ENCODE results near the gene CMKLR1. TPM values are rescaled to one million over a fixed set of nuclear protein-coding genes. Genes with fewer than 3 reads are reported as not detected.

The CMKLR1 gene
- total RNA-seq, 2 experiments from 2014 or later = not detected

- H3K27me3 Mint-ChIP-seq = peaks cover 20% of the 10 kb centered on the region
- no peak overlapping the region for H3K4me3 Mint-ChIP-seq
- ChIA-PET POLR2A (no interaction called here), CTCF (no interaction called here)
- no peak overlapping the region for H3K27ac Mint-ChIP-seq
- H3K9me3 Mint-ChIP-seq = no peaks in the 10 kb centered on the region
- no peak for DNase-seq
- no peaks in the 10 kb centered on the region for H3K36me3 Mint-ChIP-seq (ENCODE audit: low read depth)
- peaks cover 8% of the 10 kb centered on the region for H3K4me1 Mint-ChIP-seq
These were observed 926 bp upstream of the CMKLR1 start for GRCh38 chr12:108340037-108340436.

GRCh38 chr12:108337235-108338223 lies 1.6 kb downstream of the CMKLR1 start:
- H3K4me1 Mint-ChIP-seq = peaks cover 28% of the 10 kb centered on the region
- ChIA-PET POLR2A (no interaction called here), CTCF (no interaction called here)
- no peak overlapping the region for H3K27ac Mint-ChIP-seq
- no peak for DNase-seq
- no peaks in the 10 kb centered on the region for H3K36me3 Mint-ChIP-seq (ENCODE audit: low read depth)
- H3K9me3 Mint-ChIP-seq = no peaks in the 10 kb centered on the region
- no peak overlapping the region for H3K4me3 Mint-ChIP-seq
- H3K27me3 Mint-ChIP-seq = peaks cover 18% of the 10 kb centered on the region

- Mint-ChIP-seq H3K9me3 (peaks cover under 1% of the 10 kb centered on the region), H3K4me3 (no peak overlapping the region), H3K27ac (no peak overlapping the region), H3K27me3 (peaks cover 18% of the 10 kb centered on the region), H3K4me1 (peaks cover 29% of the 10 kb centered on the region), H3K36me3 (ENCODE audit: low read depth) (no peaks in the 10 kb centered on the region)
- POLR2A ChIA-PET = no interaction called here
- CTCF ChIA-PET = no interaction called here
- DNase-seq = no peak
These were observed 3.6 kb downstream of the CMKLR1 start for GRCh38 chr12:108335349-108336119.

- CTCF ChIA-PET = interaction anchor here (0.8 kb wide), 1 partner anchor 10 kb away, joined by 5 read pairs; no protein-coding TSS in a partner anchor
- Mint-ChIP-seq H3K4me3 (no peak overlapping the region), H3K27me3 (peaks cover 12% of the 10 kb centered on the region), H3K9me3 (peaks cover 3% of the 10 kb centered on the region), H3K36me3 (ENCODE audit: low read depth) (no peaks in the 10 kb centered on the region), H3K27ac (no peak overlapping the region), H3K4me1 (peaks cover 29% of the 10 kb centered on the region)
- POLR2A ChIA-PET = no interaction called here
- DNase-seq = no peak
These were observed 5.0 kb downstream of the CMKLR1 start for GRCh38 chr12:108333898-108334699.

- ChIA-PET POLR2A (no interaction called here), CTCF (no interaction called here)
- Mint-ChIP-seq H3K4me3 (no peak overlapping the region), H3K4me1 (peaks cover 29% of the 10 kb centered on the region), H3K9me3 (peaks cover 3% of the 10 kb centered on the region), H3K36me3 (ENCODE audit: low read depth) (no peaks in the 10 kb centered on the region), H3K27ac (no peak overlapping the region), H3K27me3 (peaks cover 3% of the 10 kb centered on the region)
- no peak for DNase-seq
These were observed 6.2 kb downstream of the CMKLR1 start for GRCh38 chr12:108332791-108333382.

GRCh38 chr12:108328420-108328819 lies 10.7 kb downstream of the CMKLR1 start:
- H3K36me3 Mint-ChIP-seq (ENCODE audit: low read depth) = no peaks in the 10 kb centered on the region
- no peak overlapping the region for H3K4me3 Mint-ChIP-seq
- POLR2A ChIA-PET = no interaction called here
- peaks cover 18% of the 10 kb centered on the region for H3K4me1 Mint-ChIP-seq
- H3K9me3 Mint-ChIP-seq = peaks cover 3% of the 10 kb centered on the region
- no peak for DNase-seq
- CTCF ChIA-PET = no interaction called here
- H3K27me3 Mint-ChIP-seq = no peaks in the 10 kb centered on the region
- H3K27ac Mint-ChIP-seq = no peak overlapping the region

GRCh38 chr12:108327621-108328344 lies 11.3 kb downstream of the CMKLR1 start:
- ChIA-PET CTCF (no interaction called here), POLR2A (no interaction called here)
- no peaks in the 10 kb centered on the region for H3K36me3 Mint-ChIP-seq (ENCODE audit: low read depth)
- H3K4me1 Mint-ChIP-seq = peaks cover 11% of the 10 kb centered on the region
- peaks cover 3% of the 10 kb centered on the region for H3K27me3 Mint-ChIP-seq
- no peak overlapping the region for H3K27ac Mint-ChIP-seq
- H3K4me3 Mint-ChIP-seq = no peak overlapping the region
- H3K9me3 Mint-ChIP-seq = peaks cover 3% of the 10 kb centered on the region
- no peak for DNase-seq

- peaks cover 8% of the 10 kb centered on the region for H3K4me1 Mint-ChIP-seq
- ChIA-PET CTCF (interaction anchor here (2.1 kb wide), 1 partner anchor 29 kb away, joined by 6 read pairs; no protein-coding TSS in a partner anchor), POLR2A (no interaction called here)
- no peak for DNase-seq
- no peak overlapping the region for H3K4me3 Mint-ChIP-seq
- H3K36me3 Mint-ChIP-seq (ENCODE audit: low read depth) = no peaks in the 10 kb centered on the region
- H3K27ac Mint-ChIP-seq = no peak overlapping the region
- peaks cover 14% of the 10 kb centered on the region for H3K27me3 Mint-ChIP-seq
- peaks cover 3% of the 10 kb centered on the region for H3K9me3 Mint-ChIP-seq
These were observed 12.8 kb downstream of the CMKLR1 start for GRCh38 chr12:108326254-108326750.

- Mint-ChIP-seq H3K27ac (no peak overlapping the region), H3K27me3 (peaks cover 14% of the 10 kb centered on the region), H3K36me3 (ENCODE audit: low read depth) (no peaks in the 10 kb centered on the region), H3K4me1 (peaks cover 8% of the 10 kb centered on the region), H3K9me3 (peaks cover 3% of the 10 kb centered on the region), H3K4me3 (no peak overlapping the region)
- POLR2A ChIA-PET = no interaction called here
- CTCF ChIA-PET = interaction anchor here (2.1 kb wide), 1 partner anchor 29 kb away, joined by 6 read pairs; no protein-coding TSS in a partner anchor
- DNase-seq = no peak
These were observed 13.6 kb downstream of the CMKLR1 start for GRCh38 chr12:108325549-108325948.

- Mint-ChIP-seq H3K4me1 (peaks cover 8% of the 10 kb centered on the region), H3K36me3 (ENCODE audit: low read depth) (no peaks in the 10 kb centered on the region), H3K4me3 (no peak overlapping the region), H3K27ac (no peak overlapping the region), H3K27me3 (peaks cover 14% of the 10 kb centered on the region), H3K9me3 (no peaks in the 10 kb centered on the region)
- ChIA-PET POLR2A (no interaction called here), CTCF (interaction anchor here (0.6 to 2.1 kb wide), 2 partner anchors 28 to 123 kb away, joined by 3 to 6 read pairs; no protein-coding TSS in a partner anchor)
- DNase-seq = no peak
These were observed 14.1 kb downstream of the CMKLR1 start for GRCh38 chr12:108325018-108325358.

- H3K9me3 Mint-ChIP-seq = no peaks in the 10 kb centered on the region
- no peak overlapping the region for H3K4me3 Mint-ChIP-seq
- H3K36me3 Mint-ChIP-seq (ENCODE audit: low read depth) = no peaks in the 10 kb centered on the region
- H3K4me1 Mint-ChIP-seq = peaks cover 8% of the 10 kb centered on the region
- peaks cover 14% of the 10 kb centered on the region for H3K27me3 Mint-ChIP-seq
- CTCF ChIA-PET = interaction anchor here (0.6 to 2.1 kb wide), 3 partner anchors 10 to 123 kb away, joined by 3 to 6 read pairs (median 5); no protein-coding TSS in a partner anchor
- no peak overlapping the region for H3K27ac Mint-ChIP-seq
- DNase-seq = no peak
- POLR2A ChIA-PET = no interaction called here
These were observed 14.6 kb downstream of the CMKLR1 start for GRCh38 chr12:108324351-108325017.

Data from activated CD4-positive, alpha-beta T cell treated with anti-CD3 and anti-CD28 coated beads, Interleukin-2, amount 10 ng/mL, durations not matched to agents 7 days and 5 days (primary cell).